Tibial nerve (tissue), 4 donors: ENCODE data around the gene TET2. TPM values are rescaled to one million over a fixed set of nuclear protein-coding genes. Genes with fewer than 3 reads are reported as not detected.

Source experiments
- DNase-seq, 2 donors: peaks; one replicate each; pipeline ENCODE4 v3.0.0-alpha.2; 2019; ENCODE audit warnings: low spot score in 2 of 2
- H3K27ac ChIP-seq, 4 donors: fragments of 200-600 bp; sonication (generic) in 3 of 4; one replicate each; pipeline ENCODE4 v1.5.1; 2017 to 2019; ENCODE audit warnings: mild to moderate bottlenecking in 1 of 4
- H3K27me3 ChIP-seq, 2 donors: fragments of 200-600 bp; sonication (generic) in 1 of 2; one replicate each; pipeline versions ENCODE4 v1.5.1 to v1.6.0; 2017 to 2019
- H3K36me3 ChIP-seq, 3 donors: fragments of 200-600 bp; sonication (generic); one replicate each; pipeline ENCODE4 v1.5.1; 2018 to 2019
- H3K4me1 ChIP-seq, 4 donors: fragments of 200-600 bp; sonication (generic) in 3 of 4; one replicate each; pipeline ENCODE4 v1.5.1; 2017 to 2019
- H3K4me3 ChIP-seq, 4 donors: fragments of 200-600 bp; sonication (generic) in 3 of 4; one replicate each; pipeline ENCODE4 v1.5.1; 2017 to 2019; ENCODE audit warnings: mild to moderate bottlenecking in 1 of 4, moderate library complexity in 1 of 4
- H3K9me3 ChIP-seq, 4 donors: fragments of 200-600 bp; sonication (generic) in 3 of 4; one replicate each; pipeline ENCODE4 v1.5.1; 2017 to 2019
- EP300 ChIP-seq, 2 donors: sonication (generic); formaldehyde crosslinking; IDR thresholded peaks; one replicate each; pipeline ENCODE4 v1.6.1; 2017; ENCODE audit warnings: antibody characterized with exemption in 2 of 2, mild to moderate bottlenecking in 1 of 2
- POLR2A ChIP-seq, 2 donors: fragments of 450-650 bp; IDR thresholded peaks; one replicate each; pipeline ENCODE4 v1.6.1; 2017; ENCODE audit warnings: antibody characterized with exemption in 2 of 2, mild to moderate bottlenecking in 2 of 2, moderate library complexity in 2 of 2
- WGBS, 2 donors: methylation state at CpG; one replicate each; pipeline ENCODE4 v1.1.5; 2018; 5-methylcytosine and 5-hydroxymethylcytosine counted together
- total RNA-seq, 4 donors: library from RNA; depleted of rRNA; stranded (reverse); fragments of >200 nt; gene quantifications; one replicate each; pipeline ENCODE4 v1.1.0, GENCODE V29; 2016
- TF ChIP-seq, protein P1 (sequence below), 5 experiments: fragments of 200-600 bp in 3 of 5; fragments of 450-650 bp in 2 of 5; sonication (generic) in 3 of 5; IDR thresholded peaks; one replicate each; pipeline ENCODE4 v1.5.1; 2016 to 2019; ENCODE audit warnings: antibody characterized with exemption in 5 of 5, mild to moderate bottlenecking in 3 of 5, moderate library complexity in 2 of 5

TET2 gene
- total RNA-seq, 4 donors from 2014 or later, result 23.2 to 29.1 (median 24.1) TPM

DNA sequence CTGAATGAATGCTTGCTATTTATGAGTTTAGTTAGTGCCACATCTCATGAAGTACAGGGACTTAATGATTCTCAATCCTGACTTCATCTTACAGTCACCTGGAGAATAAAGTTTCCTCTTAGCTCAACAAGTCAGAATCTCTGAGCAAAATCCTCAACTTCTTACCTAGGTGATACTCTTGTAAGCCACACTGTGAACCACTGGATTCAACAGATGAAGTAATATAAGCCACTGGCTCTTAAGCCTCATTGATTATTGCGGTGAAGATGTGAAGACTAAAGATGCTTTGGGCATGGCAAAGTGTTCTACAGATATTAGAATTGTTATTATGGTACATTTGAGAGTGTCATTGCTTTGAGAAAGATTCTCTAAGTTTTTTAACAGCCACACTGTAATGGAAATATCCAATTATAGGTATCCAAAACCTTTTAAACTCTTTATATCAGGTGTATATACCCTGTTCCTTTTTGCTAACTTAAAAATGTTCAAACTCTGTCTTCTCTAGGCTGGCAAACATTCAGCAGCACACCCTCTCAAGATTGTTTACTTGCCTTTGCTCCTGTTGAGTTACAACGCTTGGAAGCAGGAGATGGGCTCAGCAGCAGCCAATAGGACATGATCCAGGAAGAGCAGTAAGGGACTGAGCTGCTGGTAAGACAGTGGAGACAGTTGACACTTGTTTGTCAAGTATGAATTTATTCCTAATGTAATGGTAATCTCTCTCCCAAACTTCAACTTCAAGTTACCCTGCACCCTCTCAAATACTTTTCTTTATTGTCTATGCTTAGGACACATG lies 43.4 kb downstream of the TET2 start:
- H3K4me3 ChIP-seq, result no peak overlapping the region
- H3K9me3 ChIP-seq, result no peaks in the 10 kb centered on the region
- no peak overlapping the region for H3K27ac ChIP-seq
- H3K27me3 ChIP-seq, result no peaks in the 10 kb centered on the region
- TF ChIP-seq POLR2A (IDR thresholded peaks at IDR 0.05) (no peak), EP300 (IDR thresholded peaks at IDR 0.05) (no peak)
- TF ChIP-seq, protein P1, sequence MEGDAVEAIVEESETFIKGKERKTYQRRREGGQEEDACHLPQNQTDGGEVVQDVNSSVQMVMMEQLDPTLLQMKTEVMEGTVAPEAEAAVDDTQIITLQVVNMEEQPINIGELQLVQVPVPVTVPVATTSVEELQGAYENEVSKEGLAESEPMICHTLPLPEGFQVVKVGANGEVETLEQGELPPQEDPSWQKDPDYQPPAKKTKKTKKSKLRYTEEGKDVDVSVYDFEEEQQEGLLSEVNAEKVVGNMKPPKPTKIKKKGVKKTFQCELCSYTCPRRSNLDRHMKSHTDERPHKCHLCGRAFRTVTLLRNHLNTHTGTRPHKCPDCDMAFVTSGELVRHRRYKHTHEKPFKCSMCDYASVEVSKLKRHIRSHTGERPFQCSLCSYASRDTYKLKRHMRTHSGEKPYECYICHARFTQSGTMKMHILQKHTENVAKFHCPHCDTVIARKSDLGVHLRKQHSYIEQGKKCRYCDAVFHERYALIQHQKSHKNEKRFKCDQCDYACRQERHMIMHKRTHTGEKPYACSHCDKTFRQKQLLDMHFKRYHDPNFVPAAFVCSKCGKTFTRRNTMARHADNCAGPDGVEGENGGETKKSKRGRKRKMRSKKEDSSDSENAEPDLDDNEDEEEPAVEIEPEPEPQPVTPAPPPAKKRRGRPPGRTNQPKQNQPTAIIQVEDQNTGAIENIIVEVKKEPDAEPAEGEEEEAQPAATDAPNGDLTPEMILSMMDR (IDR thresholded peaks at IDR 0.05), result no peak
- peaks cover 0 to 4% (median 0%) of the 10 kb centered on the region in 3 donors for H3K36me3 ChIP-seq
- 65 to 83% methylated on average over 2 of the region's 2 CpGs for WGBS, 2 donors
- peaks cover 0 to 53% (median 12%) of the 10 kb centered on the region in 4 donors for H3K4me1 ChIP-seq
- no peak for DNase-seq

- H3K4me3 ChIP-seq, result no peak overlapping the region
- no peak for DNase-seq
- TF ChIP-seq, protein P1 (IDR thresholded peaks at IDR 0.05), result no peak
- no peak for TF ChIP-seq POLR2A (IDR thresholded peaks at IDR 0.05)
- TF ChIP-seq EP300 (IDR thresholded peaks at IDR 0.05), result no peak
- H3K27ac ChIP-seq, result no peak overlapping the region
- no peaks in the 10 kb centered on the region for H3K27me3 ChIP-seq
- H3K4me1 ChIP-seq, result peaks cover 0 to 60% (median 13%) of the 10 kb centered on the region in 4 donors
- peaks cover 0 to 4% (median 0%) of the 10 kb centered on the region in 3 donors for H3K36me3 ChIP-seq
- 21 to 24% methylated on average over 3 of the region's 3 CpGs for WGBS, 2 donors
- H3K9me3 ChIP-seq, result no peaks in the 10 kb centered on the region
These were observed 45.0 kb downstream of the TET2 start for GRCh38 chr4:105191621-105192210.

GRCh38 chr4:105192474-105192873 lies 45.8 kb downstream of the TET2 start:
- Histone ChIP-seq H3K9me3 (no peaks in the 10 kb centered on the region), H3K4me3 (no peak overlapping the region), H3K36me3 (peaks cover 0 to 4% (median 0%) of the 10 kb centered on the region in 3 donors), H3K4me1 (peaks cover 0 to 66% (median 16%) of the 10 kb centered on the region in 4 donors), H3K27ac (no peak overlapping the region), H3K27me3 (no peaks in the 10 kb centered on the region)
- DNase-seq, result no peak
- TF ChIP-seq, protein P1 (IDR thresholded peaks at IDR 0.05), result no peak
- TF ChIP-seq EP300 (IDR thresholded peaks at IDR 0.05) (no peak), POLR2A (IDR thresholded peaks at IDR 0.05) (no peak)

DNA sequence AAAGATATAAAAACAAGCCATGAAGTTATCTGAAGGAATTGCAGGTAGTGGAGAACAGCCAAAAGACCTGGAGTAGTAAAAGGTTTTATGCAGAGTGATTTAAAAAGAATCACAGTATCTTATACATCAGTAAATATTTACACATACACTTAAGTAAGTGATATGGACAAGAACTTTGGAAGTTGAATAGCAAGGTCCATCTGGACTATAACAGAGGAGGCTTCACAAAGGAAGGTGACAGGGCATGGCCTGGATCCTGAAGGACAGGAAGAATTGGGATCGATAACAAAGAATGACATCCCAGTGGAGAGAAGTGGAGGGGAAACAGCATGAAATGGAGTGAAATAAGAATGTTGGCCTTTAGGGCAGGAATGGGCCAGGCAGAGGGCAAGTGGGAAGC lies 46.2 kb downstream of the TET2 start:
- Histone ChIP-seq H3K9me3 (no peaks in the 10 kb centered on the region), H3K4me1 (peaks cover 0 to 70% (median 16%) of the 10 kb centered on the region in 4 donors), H3K27ac (no peak overlapping the region), H3K36me3 (peaks cover 0 to 4% (median 0%) of the 10 kb centered on the region in 3 donors), H3K27me3 (no peaks in the 10 kb centered on the region), H3K4me3 (no peak overlapping the region)
- TF ChIP-seq EP300 (IDR thresholded peaks at IDR 0.05) (no peak), POLR2A (IDR thresholded peaks at IDR 0.05) (no peak)
- TF ChIP-seq, protein P1 (IDR thresholded peaks at IDR 0.05), result no peak
- no peak for DNase-seq
- 52 to 54% methylated on average over 1 of the region's 1 CpG for WGBS, 2 donors

GRCh38 chr4:105193536-105193935 lies 46.9 kb downstream of the TET2 start:
- Histone ChIP-seq H3K27me3 (no peaks in the 10 kb centered on the region), H3K4me3 (no peak overlapping the region), H3K27ac (no peak overlapping the region), H3K4me1 (peaks cover 0 to 70% (median 16%) of the 10 kb centered on the region in 4 donors), H3K36me3 (peaks cover 0 to 4% (median 0%) of the 10 kb centered on the region in 3 donors), H3K9me3 (no peaks in the 10 kb centered on the region)
- WGBS, 2 donors, result 78 to 90% methylated on average over 3 of the region's 3 CpGs
- DNase-seq, result no peak
- no peak for TF ChIP-seq POLR2A (IDR thresholded peaks at IDR 0.05)
